WTC11 (cell line): ENCODE results near the gene DDC. TPM values are rescaled to one million over a fixed set of nuclear protein-coding genes. Genes with fewer than 3 reads are reported as not detected.

Source experiments
- ATAC-seq: fragments of 200-7000 bp; cut with Tn5 transposase; 2 replicates; pipeline ENCODE4 v1.10.0; 2021; ENCODE audit warnings: mild to moderate bottlenecking, moderate library complexity
- CTCF ChIA-PET: fragments of 300-600 bp; sonication (Branson Sonifier 250); formaldehyde crosslinking; loops from one replicate; lab custom pipeline; 2021; ENCODE audit warnings: antibody characterized with exemption; lab: Charles Lee
- POLR2A ChIA-PET: fragments of 350-600 bp; sonication (Branson Sonifier 250); formaldehyde crosslinking; loops from one replicate; lab custom pipeline; 2021; ENCODE audit warnings: antibody characterized with exemption; lab: Charles Lee
- DNase-seq: peaks from one replicate; pipeline ENCODE4 v3.0.0; 2021; ENCODE audit warnings: low spot score
- H3K27ac Mint-ChIP-seq: 2 replicates; pipeline ENCODE4 v1.8.0; 2021; ENCODE audit warnings: mixed read lengths
- H3K27me3 Mint-ChIP-seq: 2 replicates; pipeline ENCODE4 v1.8.0; 2021; ENCODE audit warnings: low read depth, mild to moderate bottlenecking, moderate library complexity, mixed read lengths
- H3K36me3 Mint-ChIP-seq: 2 replicates; pipeline ENCODE4 v1.8.0; 2021; ENCODE audit warnings: mixed read lengths
- H3K4me1 Mint-ChIP-seq: 2 replicates; pipeline ENCODE4 v1.8.0; 2022; ENCODE audit warnings: mixed read lengths
- H3K4me3 Mint-ChIP-seq: 2 replicates; pipeline ENCODE4 v1.8.0; 2021; ENCODE audit warnings: mild to moderate bottlenecking, moderate library complexity, mixed read lengths
- H3K9me3 Mint-ChIP-seq: 2 replicates; pipeline ENCODE4 v1.8.0; 2021; ENCODE audit warnings: mixed read lengths
- ATF1 ChIP-seq: sonication (generic); formaldehyde crosslinking; IDR thresholded peaks from 2 replicates; pipeline ENCODE4 v1.8.1; 2023; ENCODE audit warnings: mild to moderate bottlenecking, moderate library complexity, missing genetic modification reagents
- ATF3 ChIP-seq: sonication (generic); formaldehyde crosslinking; conservative IDR thresholded peaks from 2 replicates; pipeline ENCODE4 v1.8.1; 2022; ENCODE audit warnings: mild to moderate bottlenecking, missing genetic modification reagents
- E2F1 ChIP-seq: sonication (generic); formaldehyde crosslinking; IDR thresholded peaks from 2 replicates; pipeline ENCODE4 v1.8.0; 2022; ENCODE audit warnings: mild to moderate bottlenecking, missing genetic modification reagents
- EMX1 ChIP-seq: fragments of 250-450 bp; sonication (Bioruptor Pico); IDR thresholded peaks from 2 replicates; pipeline ENCODE4 v1.8.0; 2021; ENCODE audit warnings: mild to moderate bottlenecking
- FOXP1 ChIP-seq: sonication (generic); formaldehyde crosslinking; IDR thresholded peaks from 2 replicates; pipeline ENCODE4 v1.8.0; 2022; ENCODE audit warnings: missing genetic modification reagents, mild to moderate bottlenecking, moderate library complexity, borderline replicate concordance
- FOXP4 ChIP-seq: sonication (generic); formaldehyde crosslinking; IDR thresholded peaks from 2 replicates; pipeline ENCODE4 v1.8.0; 2022; ENCODE audit warnings: mild to moderate bottlenecking, missing genetic modification reagents
- GABPB1 ChIP-seq: sonication (generic); formaldehyde crosslinking; IDR thresholded peaks from 2 replicates; pipeline ENCODE4 v1.8.1; 2023; ENCODE audit warnings: mild to moderate bottlenecking, missing genetic modification reagents
- HMGA2 ChIP-seq: fragments of 250-450 bp; sonication (Bioruptor Pico); IDR thresholded peaks from 2 replicates; pipeline ENCODE4 v1.4.0; 2021; ENCODE audit warnings: mild to moderate bottlenecking, moderate library complexity
- HMGXB4 ChIP-seq: sonication (generic); formaldehyde crosslinking; IDR thresholded peaks from 2 replicates; pipeline ENCODE4 v1.8.1; 2023; ENCODE audit warnings: mild to moderate bottlenecking, moderate library complexity, missing genetic modification reagents
- JUN ChIP-seq: sonication (generic); formaldehyde crosslinking; IDR thresholded peaks from 2 replicates; pipeline ENCODE4 v1.8.0; 2023; ENCODE audit warnings: mild to moderate bottlenecking, missing genetic modification reagents
- MXD4 ChIP-seq: fragments of 250-450 bp; sonication (Bioruptor Pico); IDR thresholded peaks from 2 replicates; pipeline ENCODE4 v1.8.0; 2021; ENCODE audit warnings: mild to moderate bottlenecking, moderate library complexity, borderline replicate concordance
- NFE2L1 ChIP-seq: sonication (generic); formaldehyde crosslinking; IDR thresholded peaks from 2 replicates; pipeline ENCODE4 v1.8.1; 2023; ENCODE audit warnings: missing genetic modification reagents
- NFYB ChIP-seq: sonication (generic); formaldehyde crosslinking; conservative IDR thresholded peaks from 2 replicates; pipeline ENCODE4 v1.8.0; 2022; ENCODE audit warnings: low read depth, missing genetic modification reagents
- PRRX2 ChIP-seq: fragments of 250-450 bp; sonication (Bioruptor Pico); IDR thresholded peaks from 2 replicates; pipeline ENCODE4 v1.8.0; 2021; ENCODE audit warnings: mild to moderate bottlenecking
- SMAD3 ChIP-seq: sonication (generic); formaldehyde crosslinking; IDR thresholded peaks from 2 replicates; pipeline ENCODE4 v1.8.0; 2022; ENCODE audit warnings: missing genetic modification reagents, mild to moderate bottlenecking, borderline replicate concordance
- SMAD4 ChIP-seq: sonication (generic); formaldehyde crosslinking; IDR thresholded peaks from 2 replicates; pipeline ENCODE4 v1.8.0; 2022; ENCODE audit warnings: mild to moderate bottlenecking, missing genetic modification reagents
- TCF7 ChIP-seq: sonication (generic); formaldehyde crosslinking; IDR thresholded peaks from 2 replicates; pipeline ENCODE4 v1.8.0; 2022; ENCODE audit warnings: mild to moderate bottlenecking, low read depth, missing genetic modification reagents, moderate library complexity
- TP53 ChIP-seq: sonication (generic); formaldehyde crosslinking; IDR thresholded peaks from 2 replicates; pipeline ENCODE4 v1.8.1; 2023; ENCODE audit warnings: mild to moderate bottlenecking, missing genetic modification reagents
- ZMAT4 ChIP-seq: fragments of 250-450 bp; sonication (Bioruptor Pico); IDR thresholded peaks from 2 replicates; pipeline ENCODE4 v1.9.0; 2021; ENCODE audit warnings: mild to moderate bottlenecking
- ZNF138 ChIP-seq: sonication (generic); formaldehyde crosslinking; conservative IDR thresholded peaks from 2 replicates; pipeline ENCODE4 v1.8.1; 2022; ENCODE audit warnings: mild to moderate bottlenecking, moderate library complexity, missing genetic modification reagents
- ZNF219 ChIP-seq: sonication (generic); formaldehyde crosslinking; IDR thresholded peaks from 2 replicates; pipeline ENCODE4 v1.8.0; 2023; ENCODE audit warnings: missing genetic modification reagents, mild to moderate bottlenecking, borderline replicate concordance
- ZNF416 ChIP-seq: fragments of 250-450 bp; sonication (Bioruptor Pico); IDR thresholded peaks from 2 replicates; pipeline ENCODE4 v1.9.0; 2021; ENCODE audit warnings: mild to moderate bottlenecking, inconsistent platforms
- ZNF512 ChIP-seq: sonication (generic); formaldehyde crosslinking; IDR thresholded peaks from 2 replicates; pipeline ENCODE4 v1.8.1; 2022; ENCODE audit warnings: missing genetic modification reagents, borderline replicate concordance
- ZNF532 ChIP-seq: fragments of 250-450 bp; sonication (Bioruptor Pico); IDR thresholded peaks from 2 replicates; pipeline ENCODE4 v1.9.0; 2021; ENCODE audit warnings: mild to moderate bottlenecking, borderline replicate concordance
- ZNF671 ChIP-seq: fragments of 250-450 bp; sonication (Bioruptor Pico); IDR thresholded peaks from 2 replicates; pipeline ENCODE4 v1.8.0; 2021; ENCODE audit warnings: mild to moderate bottlenecking
- total RNA-seq: library from RNA; stranded (reverse); gene quantifications from 3 replicates; pipeline ENCODE4 v1.2.3, GENCODE V29; 2021

DDC gene
- total RNA-seq, 1 experiment from 2014 or later: not detected

GRCh38 chr7:50512384-50512783 is 52.8 kb downstream of the DDC start:
- CTCF ChIA-PET: no interaction called here
- POLR2A ChIA-PET: no interaction called here
- ATAC-seq (no peak), DNase-seq (no peak)
- TF ChIP-seq SMAD3 (no peak), ZMAT4 (CRISPR knock-in tag) (no peak), GABPB1 (CRISPR knock-in tag) (no peak), ATF1 (CRISPR knock-in tag) (no peak), ZNF219 (CRISPR knock-in tag) (no peak), TCF7 (CRISPR knock-in tag) (no peak), MXD4 (CRISPR knock-in tag) (no peak), SMAD4 (no peak), JUN (CRISPR knock-in tag) (no peak), E2F1 (CRISPR knock-in tag) (no peak), FOXP4 (CRISPR knock-in tag) (no peak), NFYB (CRISPR knock-in tag) (no peak), TP53 (CRISPR knock-in tag) (no peak), ZNF671 (no peak)
- H3K36me3 Mint-ChIP-seq: peaks cover 10% of the 10 kb centered on the region
- peaks cover 5% of the 10 kb centered on the region; the same call in 1 of the 2 replicates for H3K27me3 Mint-ChIP-seq
- H3K27ac Mint-ChIP-seq: no peak overlapping the region
- peaks cover 24% of the 10 kb centered on the region for H3K9me3 Mint-ChIP-seq
- no peak overlapping the region for H3K4me3 Mint-ChIP-seq
- peaks cover 12% of the 10 kb centered on the region for H3K4me1 Mint-ChIP-seq

- TF ChIP-seq FOXP1 (CRISPR knock-in tag) (no peak), HMGXB4 (CRISPR knock-in tag) (no peak), PRRX2 (CRISPR knock-in tag) (no peak), EMX1 (CRISPR knock-in tag) (no peak), HMGA2 (CRISPR knock-in tag) (no peak), ZNF532 (CRISPR knock-in tag) (no peak), ZNF512 (CRISPR knock-in tag) (no peak), ZNF138 (CRISPR knock-in tag) (no peak), ZNF416 (CRISPR knock-in tag) (no peak), NFE2L1 (CRISPR knock-in tag) (no peak), ATF3 (no peak)
- H3K36me3 Mint-ChIP-seq: no peaks in the 10 kb centered on the region
- DNase-seq (no peak), ATAC-seq (no peak)
- peaks cover 12% of the 10 kb centered on the region for H3K4me1 Mint-ChIP-seq
- no peak overlapping the region for H3K4me3 Mint-ChIP-seq
- H3K27ac Mint-ChIP-seq: no peak overlapping the region
- ChIA-PET POLR2A (no interaction called here), CTCF (no interaction called here)
- peaks cover 5% of the 10 kb centered on the region; the same call in 1 of the 2 replicates for H3K9me3 Mint-ChIP-seq
- no peaks in the 10 kb centered on the region; the same call in 1 of the 2 replicates for H3K27me3 Mint-ChIP-seq
These were observed 55.7 kb downstream of the DDC start for GRCh38 chr7:50509459-50509858.
